Stimulated activated CD8-positive, alpha-beta memory T cell treated with anti-CD3 and anti-CD28 coated beads, Interleukin-4, amount 100 ng/mL, for 24 hours (primary cell): Measurements from ENCODE around the gene KTI12.

Experiments
- DNase-seq: peaks from one replicate; pipeline ENCODE4 v3.0.0-alpha.2; 2020; ENCODE audit warnings: low read depth

The KTI12 gene

DNA sequence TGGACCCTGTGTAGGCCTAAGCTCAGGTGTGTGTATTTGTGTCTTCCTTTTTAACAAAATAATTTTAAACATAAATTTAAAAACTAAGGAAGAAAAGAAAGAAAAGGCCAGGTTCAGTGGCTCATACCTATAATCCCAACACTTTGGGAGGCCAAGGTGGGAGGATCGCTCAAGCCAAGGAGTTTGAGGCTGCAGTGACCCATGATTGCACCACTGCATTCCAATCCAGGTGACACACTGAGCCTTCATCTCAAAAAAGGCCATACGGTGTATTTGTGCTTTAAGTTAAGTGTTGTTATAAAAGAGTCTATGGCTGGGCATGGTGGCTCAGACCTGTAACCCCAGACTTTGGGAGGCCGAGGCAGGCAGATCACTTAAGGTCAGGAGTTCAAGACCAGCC, 51.4 kb downstream of the KTI12 start:
- DNase-seq, result no peak
